AG04450 (cell line): ENCODE measurements around the gene STAT2. TPM values are rescaled to one million over a fixed set of nuclear protein-coding genes. Genes with fewer than 3 reads are reported as not detected.

Experiments
- CTCF ChIA-PET: fragments of 300-600, 350-600 bp; formaldehyde crosslinking; extraction: SDS; loops from one replicate; lab custom pipeline; 2022; ENCODE audit warnings: antibody characterized with exemption, inconsistent platforms; lab: Charles Lee
- POLR2A ChIA-PET: fragments of 350-600 bp; formaldehyde crosslinking; extraction: SDS; loops from one replicate; lab custom pipeline; 2021; ENCODE audit warnings: antibody characterized with exemption, inconsistent platforms; lab: Yijun Ruan, JAX
- DNase-seq: peaks from one replicate; pipeline ENCODE4 v3.0.0-alpha.2; 2011; ENCODE audit warnings: low read depth, low spot score
- H3K27ac ChIP-seq: one replicate; pipeline ENCODE4 v1.5.1; 2012; ENCODE audit warnings: low read depth, low read length, control low read depth
- H3K27me3 ChIP-seq: one replicate; pipeline ENCODE4 v1.6.0; 2012; ENCODE audit warnings: low read length; ENCODE audit not compliant: control insufficient read depth, insufficient read depth
- H3K4me3 ChIP-seq: 2 replicates; pipeline ENCODE4 v1.5.1; 2011; ENCODE audit warnings: mild to moderate bottlenecking, low read depth, low read length, control low read depth
- H3K9me3 ChIP-seq: 2 replicates; pipeline ENCODE4 v1.5.1; 2012; ENCODE audit warnings: low read length; ENCODE audit not compliant: control insufficient read depth, insufficient read depth
- polyA plus RNA-seq: library from polyadenylated mRNA; depleted of rRNA; stranded (reverse); fragments of >200 nt; gene quantifications from 2 replicates; pipeline ENCODE4 v1.2.3, GENCODE V29; 2011
- TF ChIP-seq, protein P1 (sequence below): IDR thresholded peaks from 2 replicates; pipeline ENCODE4 v1.5.1; 2011; ENCODE audit warnings: low read depth, low read length, control low read depth, inconsistent platforms

STAT2 gene
- polyA plus RNA-seq, 1 experiment, result 179 TPM

DNA sequence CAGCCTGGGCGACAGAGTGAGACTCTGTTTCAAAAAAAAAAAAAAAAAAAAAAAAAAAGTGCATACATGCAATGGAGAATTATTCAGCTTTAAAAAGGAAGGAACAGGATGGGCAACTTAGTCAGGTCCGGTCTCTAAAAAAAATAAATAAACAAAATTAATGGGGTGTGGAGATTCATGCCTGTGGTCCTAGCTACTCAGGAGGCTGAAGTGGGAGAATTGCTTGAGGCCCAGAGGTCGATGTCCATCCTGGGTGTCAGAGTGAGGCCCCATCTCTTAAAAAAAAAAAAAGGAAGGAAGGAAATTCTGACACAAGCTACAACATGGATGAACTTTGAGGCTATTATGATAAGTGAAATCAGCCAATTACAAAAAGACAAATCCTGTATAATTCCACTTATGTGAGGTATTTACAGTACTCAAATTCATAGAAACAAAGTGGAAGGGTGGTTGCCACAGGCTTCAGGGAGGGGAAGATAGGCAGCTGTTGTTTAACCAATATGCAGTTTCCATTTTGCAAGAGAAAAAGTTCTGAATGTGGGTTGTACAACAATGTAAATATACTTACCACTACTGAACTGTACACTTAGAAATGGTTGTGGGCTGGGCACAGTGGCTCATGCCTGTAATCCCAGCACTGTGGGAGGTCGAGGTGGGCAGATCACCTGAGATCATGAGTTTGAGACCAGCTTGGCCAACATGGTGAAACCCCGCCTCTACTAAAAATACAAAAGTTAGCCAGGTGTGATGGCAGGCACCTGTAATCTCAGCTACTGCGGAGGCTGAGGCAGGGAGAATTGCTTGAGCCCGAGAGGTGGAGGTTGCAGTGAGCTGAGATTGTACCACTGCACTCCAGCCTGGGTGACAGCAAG lies 15.1 kb upstream of the STAT2 start:
- Histone ChIP-seq H3K27me3 (peaks cover 2% of the 10 kb centered on the region), H3K4me3 (no peak overlapping the region), H3K9me3 (no peaks in the 10 kb centered on the region), H3K27ac (no peak overlapping the region)
- TF ChIP-seq, protein P1, sequence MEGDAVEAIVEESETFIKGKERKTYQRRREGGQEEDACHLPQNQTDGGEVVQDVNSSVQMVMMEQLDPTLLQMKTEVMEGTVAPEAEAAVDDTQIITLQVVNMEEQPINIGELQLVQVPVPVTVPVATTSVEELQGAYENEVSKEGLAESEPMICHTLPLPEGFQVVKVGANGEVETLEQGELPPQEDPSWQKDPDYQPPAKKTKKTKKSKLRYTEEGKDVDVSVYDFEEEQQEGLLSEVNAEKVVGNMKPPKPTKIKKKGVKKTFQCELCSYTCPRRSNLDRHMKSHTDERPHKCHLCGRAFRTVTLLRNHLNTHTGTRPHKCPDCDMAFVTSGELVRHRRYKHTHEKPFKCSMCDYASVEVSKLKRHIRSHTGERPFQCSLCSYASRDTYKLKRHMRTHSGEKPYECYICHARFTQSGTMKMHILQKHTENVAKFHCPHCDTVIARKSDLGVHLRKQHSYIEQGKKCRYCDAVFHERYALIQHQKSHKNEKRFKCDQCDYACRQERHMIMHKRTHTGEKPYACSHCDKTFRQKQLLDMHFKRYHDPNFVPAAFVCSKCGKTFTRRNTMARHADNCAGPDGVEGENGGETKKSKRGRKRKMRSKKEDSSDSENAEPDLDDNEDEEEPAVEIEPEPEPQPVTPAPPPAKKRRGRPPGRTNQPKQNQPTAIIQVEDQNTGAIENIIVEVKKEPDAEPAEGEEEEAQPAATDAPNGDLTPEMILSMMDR, result no peak
- DNase-seq, result no peak
- POLR2A ChIA-PET, result interaction anchor here (0.7 to 1.5 kb wide), 3 partner anchors 15 to 147 kb away, joined by 4 to 9 read pairs (median 6); partner anchors contain the start of genes CNPY2 and STAT2
- CTCF ChIA-PET, result interaction anchor here (0.6 to 1.1 kb wide), 3 partner anchors 14 to 89 kb away, joined by 3 read pairs; no protein-coding TSS in a partner anchor

DNA sequence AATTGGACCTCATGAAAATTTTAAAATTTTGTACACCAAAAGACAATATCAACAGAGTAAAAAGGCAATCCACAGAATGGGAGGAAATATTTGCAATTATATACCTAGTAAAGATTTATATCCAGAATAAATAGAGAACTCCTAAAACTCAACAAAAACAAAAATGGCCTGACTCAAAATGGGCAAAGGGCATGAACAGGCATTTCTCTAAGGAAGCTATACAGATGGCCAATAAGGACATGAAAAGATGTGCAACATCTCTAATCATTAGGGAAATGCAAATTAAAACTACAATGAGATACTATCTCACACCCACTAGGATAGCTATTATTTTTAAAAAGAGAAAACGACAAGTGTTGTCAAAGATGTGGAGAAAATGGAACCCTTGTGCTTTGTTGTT lies 13.6 kb upstream of the STAT2 start:
- CTCF ChIA-PET, result no interaction called here
- Histone ChIP-seq H3K9me3 (no peaks in the 10 kb centered on the region), H3K4me3 (no peak overlapping the region), H3K27me3 (peaks cover 2% of the 10 kb centered on the region), H3K27ac (no peak overlapping the region)
- DNase-seq, result no peak
- TF ChIP-seq, protein P1, result no peak
- POLR2A ChIA-PET, result interaction anchor here (0.6 kb wide), 1 partner anchor 76 kb away, joined by 3 read pairs; no protein-coding TSS in a partner anchor

DNA sequence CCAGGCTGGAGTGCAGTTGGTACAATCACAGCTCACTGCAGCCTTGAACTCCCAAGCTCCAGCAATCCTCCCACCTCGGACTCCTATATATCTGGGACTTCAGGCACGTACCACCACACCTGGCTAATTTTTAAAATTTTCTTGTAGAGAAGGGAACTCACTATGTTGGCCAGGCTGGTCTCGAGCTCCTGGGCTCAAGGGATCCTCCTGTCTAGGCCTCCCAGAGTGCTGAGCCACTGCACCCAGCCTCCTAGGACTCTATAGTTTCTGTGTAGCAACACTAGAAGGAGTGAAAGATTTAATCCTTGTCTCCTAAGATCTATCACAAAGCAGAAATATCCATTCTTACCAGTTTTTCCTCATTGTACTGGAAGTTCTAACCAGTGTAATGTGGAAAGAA lies 7.0 kb upstream of the STAT2 start:
- H3K9me3 ChIP-seq, result no peaks in the 10 kb centered on the region
- no peak overlapping the region for H3K4me3 ChIP-seq
- no peak overlapping the region for H3K27ac ChIP-seq
- H3K27me3 ChIP-seq, result peaks cover 3% of the 10 kb centered on the region
- no peak for DNase-seq
- TF ChIP-seq, protein P1, result no peak
- POLR2A ChIA-PET, result no interaction called here
- CTCF ChIA-PET, result no interaction called here

DNA sequence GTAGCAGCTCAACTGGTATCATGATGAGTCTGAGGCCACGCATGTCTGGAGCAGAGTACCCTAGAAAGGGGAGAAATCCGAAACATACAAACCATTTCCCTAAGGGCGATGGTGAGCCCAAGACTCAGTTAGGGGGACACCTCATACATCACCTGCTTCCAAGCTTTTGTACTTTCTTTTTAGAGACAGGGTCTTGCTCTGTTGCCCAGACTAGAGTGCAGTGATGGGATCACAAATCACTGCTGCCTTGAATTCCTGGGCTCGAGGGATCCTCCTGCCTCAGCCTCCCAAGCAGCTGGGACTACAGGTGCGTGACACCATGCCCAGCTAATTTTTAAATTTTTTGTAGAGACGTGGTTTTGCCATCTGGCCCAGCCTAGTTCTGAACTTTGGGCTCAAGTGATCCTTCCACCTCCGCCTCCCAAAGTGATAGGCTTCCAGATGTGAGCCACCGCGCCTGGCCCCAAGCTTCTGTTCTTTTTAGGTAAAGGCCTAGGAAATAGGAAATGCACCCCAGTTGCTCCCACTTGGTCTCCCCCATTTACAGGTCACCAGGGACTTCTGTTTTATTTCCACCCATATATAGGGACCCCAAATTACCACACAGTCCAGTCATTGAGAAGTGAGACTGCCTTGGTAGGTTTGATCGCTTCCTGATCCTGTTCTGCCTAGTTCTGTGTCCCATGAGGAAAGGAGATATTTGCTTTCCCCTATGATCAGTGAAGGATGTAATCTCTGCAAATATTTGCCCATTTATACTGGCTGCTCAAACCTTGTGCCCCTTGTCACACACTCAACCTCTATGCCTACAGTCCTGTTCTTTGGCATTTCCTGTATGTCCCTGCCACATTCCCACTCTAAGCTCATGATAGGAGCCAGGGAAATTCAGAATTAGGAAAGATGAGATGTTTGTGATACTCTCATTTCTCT lies 2.5 kb upstream of the STAT2 start, which contains the start of gene APOF:
APOF (minus strand) TSS at position 728 of the 930 bp plus-strand sequence; CDS start at position 616, 112 bp downstream.
- TF ChIP-seq, protein P1, result no peak
- ChIA-PET POLR2A (no interaction called here), CTCF (no interaction called here)
- Histone ChIP-seq H3K4me3 (no peak within 1 kb of the TSS), H3K9me3 (no peaks in the 10 kb centered on the region), H3K27ac (no peak within 1 kb of the TSS), H3K27me3 (peaks cover 3% of the 10 kb centered on the region)
- no peak for DNase-seq
